MM.1S (cell line): Measurements from ENCODE around the gene ADD3.
"Not testable (repeated sequence)": the region's sequence is repeated elsewhere in the genome, so short reads cannot be mapped to it uniquely, and the experiment has no call there.

Experiments
- DNase-seq: peaks from one replicate; pipeline ENCODE4 v3.0.0-alpha.2; 2015
- H2AFZ ChIP-seq: fragments of 300-600 bp; sonication (generic); 2 replicates; pipeline ENCODE4 v1.6.0; 2016; ENCODE audit warnings: antibody characterized with exemption, low read length
- H3F3A ChIP-seq: fragments of 300-600 bp; sonication (generic); 2 replicates; pipeline ENCODE4 v1.6.1; 2016; ENCODE audit warnings: mild to moderate bottlenecking, antibody characterized with exemption, low read length, moderate library complexity, mixed read lengths; ENCODE audit not compliant: insufficient read depth
- H3K27ac ChIP-seq: fragments of 300-600 bp; sonication (generic); 2 replicates; pipeline ENCODE4 v1.5.1; 2016; ENCODE audit warnings: mild to moderate bottlenecking, low read length
- H3K27me3 ChIP-seq: fragments of 300-600 bp; sonication (generic); replicated peaks from 2 replicates; pipeline ENCODE4 v1.6.0; 2016; ENCODE audit warnings: low read length; ENCODE audit not compliant: insufficient read depth
- H3K36me3 ChIP-seq: fragments of 300-600 bp; sonication (generic); replicated peaks from 2 replicates; pipeline ENCODE4 v1.6.1; 2016; ENCODE audit warnings: mild to moderate bottlenecking, low read length, mixed read lengths; ENCODE audit not compliant: insufficient read depth
- H3K4me1 ChIP-seq: fragments of 300-600 bp; sonication (generic); 2 replicates; pipeline ENCODE4 v1.6.1; 2016; ENCODE audit warnings: low read length, mixed read lengths
- H3K4me2 ChIP-seq: fragments of 300-600 bp; sonication (generic); 2 replicates; pipeline ENCODE4 v1.6.0; 2016; ENCODE audit warnings: low read depth, low read length
- H3K4me3 ChIP-seq: fragments of 300-600 bp; sonication (generic); 2 replicates; pipeline ENCODE4 v1.5.1; 2016; ENCODE audit warnings: low read length, mixed read lengths
- H3K79me2 ChIP-seq: fragments of 300-600 bp; sonication (generic); 2 replicates; pipeline ENCODE4 v1.6.1; 2016; ENCODE audit warnings: mixed run types, low read length, mixed read lengths
- H3K9ac ChIP-seq: fragments of 300-600 bp; sonication (generic); 2 replicates; pipeline ENCODE4 v1.6.1; 2016; ENCODE audit warnings: low read length, mixed read lengths
- H3K9me2 ChIP-seq: fragments of 300-600 bp; sonication (generic); replicated peaks from 2 replicates; pipeline ENCODE4 v1.6.1; 2016; ENCODE audit warnings: mild to moderate bottlenecking, low read length, mixed read lengths; ENCODE audit not compliant: insufficient read depth
- H3K9me3 ChIP-seq: fragments of 300-600 bp; sonication (generic); replicated peaks from 2 replicates; pipeline ENCODE4 v1.6.1; 2016; ENCODE audit warnings: mild to moderate bottlenecking, low read length, mixed read lengths; ENCODE audit not compliant: insufficient read depth
- H4K20me1 ChIP-seq: fragments of 300-600 bp; sonication (generic); 2 replicates; pipeline ENCODE4 v1.6.1; 2016; ENCODE audit warnings: mild to moderate bottlenecking, low read length, moderate library complexity, mixed read lengths; ENCODE audit not compliant: insufficient read depth
- CTCF ChIP-seq: fragments of 300-600 bp; sonication (generic); IDR thresholded peaks from 2 replicates; pipeline ENCODE4 v1.5.1; 2016; ENCODE audit warnings: antibody characterized with exemption, low read length, mixed read lengths
- EZH2 ChIP-seq: fragments of 300-600 bp; sonication (generic); optimal IDR thresholded peaks from 2 replicates; pipeline ENCODE3; 2017; ENCODE audit warnings: low read depth, mild to moderate bottlenecking, antibody characterized with exemption, low read length, mixed read lengths
- EZH2phosphoT487 ChIP-seq: fragments of 300-600 bp; sonication (generic); IDR thresholded peaks from 2 replicates; pipeline ENCODE4 v1.6.1; 2018; ENCODE audit warnings: antibody characterized with exemption, low read length

ADD3 gene

DNA sequence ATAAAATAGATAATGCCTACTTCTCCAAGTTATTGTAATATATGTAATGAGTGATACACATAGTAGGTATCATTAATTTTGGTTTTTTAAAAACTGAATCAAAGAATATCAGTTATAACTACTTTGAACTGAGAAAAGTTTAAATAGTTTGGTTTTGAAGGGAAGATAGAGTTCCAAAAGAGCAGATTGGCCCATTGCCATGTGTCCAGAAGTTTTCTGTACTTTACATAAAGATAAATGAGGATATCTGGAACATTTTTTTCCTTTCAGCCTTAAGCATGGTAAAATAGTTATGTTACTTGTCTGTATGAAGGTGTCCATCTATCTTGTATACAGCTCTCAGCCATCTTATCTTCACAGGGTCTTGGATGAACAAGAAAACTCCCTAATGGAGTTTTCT lies 101.7 kb downstream of the ADD3 start:
- Histone ChIP-seq H3K4me1 (no peaks in the 10 kb centered on the region), H3K79me2 (no peaks in the 10 kb centered on the region), H4K20me1 (no peaks in the 10 kb centered on the region), H3K36me3 (no peaks in the 10 kb centered on the region; the same call in 1 of the 2 replicates), H3K4me3 (no peak overlapping the region), H3F3A (no peaks in the 10 kb centered on the region), H3K9ac (no peak overlapping the region), H2AFZ (no peak overlapping the region), H3K27ac (no peak overlapping the region), H3K9me3 (no peaks in the 10 kb centered on the region), H3K9me2 (no peaks in the 10 kb centered on the region), H3K27me3 (no peaks in the 10 kb centered on the region), H3K4me2 (no peak overlapping the region)
- no peak for DNase-seq
- TF ChIP-seq EZH2phosphoT487 (no peak), EZH2 (no peak), CTCF (no peak)

- Histone ChIP-seq H3K27me3 (no peaks in the 10 kb centered on the region), H3K4me1 (no peaks in the 10 kb centered on the region), H3K9ac (no peak overlapping the region), H2AFZ (no peak overlapping the region), H3K4me2 (no peak overlapping the region), H3K36me3 (no peaks in the 10 kb centered on the region; the same call in 1 of the 2 replicates), H3K79me2 (no peaks in the 10 kb centered on the region), H3K4me3 (no peak overlapping the region), H3K9me3 (no peaks in the 10 kb centered on the region), H3F3A (no peaks in the 10 kb centered on the region), H4K20me1 (no peaks in the 10 kb centered on the region), H3K9me2 (no peaks in the 10 kb centered on the region), H3K27ac (no peak overlapping the region)
- TF ChIP-seq EZH2 (no peak), CTCF (no peak), EZH2phosphoT487 (no peak)
- no peak for DNase-seq
These were observed 102.6 kb downstream of the ADD3 start for GRCh38 chr10:110110338-110110737.

DNA sequence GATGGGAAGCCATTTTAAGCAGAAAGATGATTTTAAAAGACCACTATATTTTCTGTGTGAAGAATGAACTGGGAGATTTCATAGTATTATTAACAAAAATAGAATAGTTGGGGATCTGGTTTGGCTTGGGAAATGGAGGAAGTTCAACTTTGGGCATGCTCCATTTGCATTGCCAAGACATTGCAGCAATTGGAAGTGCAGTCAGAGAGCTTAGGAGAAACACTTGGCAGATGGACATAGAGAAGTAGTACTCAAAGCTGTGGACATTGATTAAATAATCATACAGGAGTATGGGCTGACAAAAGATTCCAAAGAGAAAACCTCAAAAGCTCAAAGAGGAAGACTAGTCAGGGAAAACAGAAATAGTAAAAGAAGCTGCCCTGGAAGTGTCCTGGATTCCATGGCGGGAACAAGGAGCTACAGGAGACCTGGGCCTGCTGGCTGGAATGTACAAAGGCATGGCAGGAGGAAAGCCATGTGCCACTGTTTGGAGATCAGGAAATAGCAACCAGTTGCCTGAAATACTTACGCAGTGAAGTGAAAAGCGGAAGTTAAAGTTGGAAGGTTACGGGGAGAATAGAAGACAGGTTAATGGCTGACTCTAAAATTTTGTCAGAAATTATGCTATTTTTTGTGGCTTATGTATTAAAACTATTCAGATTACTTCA lies 106.0 kb downstream of the ADD3 start:
- H3K4me1 ChIP-seq = no peaks in the 10 kb centered on the region
- no peaks in the 10 kb centered on the region for H3K27me3 ChIP-seq
- no peak overlapping the region for H3K4me2 ChIP-seq
- no peak overlapping the region for H2AFZ ChIP-seq
- H4K20me1 ChIP-seq = no peaks in the 10 kb centered on the region
- H3K9me2 ChIP-seq = no peaks in the 10 kb centered on the region
- no peaks in the 10 kb centered on the region for H3K79me2 ChIP-seq
- H3K4me3 ChIP-seq = no peak overlapping the region
- no peak for TF ChIP-seq CTCF
- no peak for TF ChIP-seq EZH2phosphoT487
- no peak for TF ChIP-seq EZH2
- H3F3A ChIP-seq = no peaks in the 10 kb centered on the region
- H3K27ac ChIP-seq = no peak overlapping the region
- H3K9me3 ChIP-seq = no peaks in the 10 kb centered on the region
- no peaks in the 10 kb centered on the region; the same call in 1 of the 2 replicates for H3K36me3 ChIP-seq
- no peak overlapping the region for H3K9ac ChIP-seq
- DNase-seq = no peak

- not testable (repeated sequence) for DNase-seq, H3K27ac ChIP-seq, H3K36me3 ChIP-seq
These were observed 106.9 kb downstream of the ADD3 start for GRCh38 chr10:110114668-110115067.

More at GRCh38 chr10:110114668-110115067, 106.9 kb downstream of the ADD3 start:
- not testable (repeated sequence) for H2AFZ ChIP-seq, H3K4me1 ChIP-seq, H3K79me2 ChIP-seq, H3K4me3 ChIP-seq, H4K20me1 ChIP-seq, H3K9me3 ChIP-seq, H3K27me3 ChIP-seq, H3K4me2 ChIP-seq, H3F3A ChIP-seq, H3K9me2 ChIP-seq, H3K9ac ChIP-seq
